KOPT-K1 (cell line): ENCODE results near the gene ELP1.
"Not testable (repeated sequence)": the region's sequence is repeated elsewhere in the genome, so short reads cannot be mapped to it uniquely, and the experiment has no call there.

ENCODE experiments used
- H3K27ac ChIP-seq: fragments of 200-600 bp; sonication (generic); 2 replicates; pipeline ENCODE4 v1.5.1; 2016; ENCODE audit warnings: antibody characterized with exemption, mild to moderate bottlenecking, low read depth, low read length; ENCODE audit not compliant: poor library complexity, severe bottlenecking
- H3K36me3 ChIP-seq: fragments of 200-600 bp; sonication (generic); 2 replicates; pipeline ENCODE4 v1.5.1; 2017; ENCODE audit warnings: antibody characterized with exemption, mild to moderate bottlenecking, low read length, moderate library complexity; ENCODE audit not compliant: insufficient read depth
- H3K9me3 ChIP-seq: fragments of 200-600 bp; sonication (generic); 2 replicates; pipeline ENCODE4 v1.5.1; 2017; ENCODE audit warnings: antibody characterized with exemption, low read length, mild to moderate bottlenecking; ENCODE audit not compliant: insufficient read depth, poor library complexity, severe bottlenecking

Gene ELP1

DNA sequence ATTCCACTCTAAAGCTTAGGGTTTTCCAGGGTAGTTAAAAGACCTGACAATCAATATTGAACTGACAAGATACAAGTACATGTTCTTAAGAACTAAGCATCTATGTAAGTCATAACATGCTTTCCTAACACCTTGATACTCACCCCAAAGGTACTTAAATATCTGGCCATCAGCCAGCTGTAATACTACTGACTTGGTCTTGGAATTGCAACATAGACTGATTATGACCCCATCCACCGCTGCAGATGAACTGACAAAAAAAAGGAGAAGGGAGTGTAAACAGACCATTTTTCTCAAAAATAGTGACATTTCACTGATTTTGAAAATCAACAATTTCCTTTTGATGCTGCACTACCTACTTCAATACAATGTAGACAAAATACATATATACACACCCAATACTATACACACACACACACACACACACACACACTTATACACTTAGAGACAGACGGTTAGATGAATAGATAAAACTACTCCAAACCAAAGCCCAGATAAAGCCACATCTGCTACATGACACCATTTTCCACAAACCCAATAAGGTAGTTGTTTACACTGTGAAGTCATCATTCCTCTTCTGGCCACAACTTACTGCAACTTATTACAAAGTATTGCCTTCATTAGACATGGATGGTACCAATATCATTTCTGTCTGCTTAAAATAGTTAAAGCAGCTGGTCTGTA is 30.4 kb downstream of the ELP1 start:
- no peak overlapping the region for H3K27ac ChIP-seq
- H3K36me3 ChIP-seq = peaks cover 96% of the 10 kb centered on the region
- H3K9me3 ChIP-seq = no peaks in the 10 kb centered on the region

GRCh38 chr9:108900176-108900575 is 33.7 kb downstream of the ELP1 start:
- H3K27ac ChIP-seq = no peak overlapping the region
- peaks cover 99% of the 10 kb centered on the region for H3K36me3 ChIP-seq
- H3K9me3 ChIP-seq = no peaks in the 10 kb centered on the region

DNA sequence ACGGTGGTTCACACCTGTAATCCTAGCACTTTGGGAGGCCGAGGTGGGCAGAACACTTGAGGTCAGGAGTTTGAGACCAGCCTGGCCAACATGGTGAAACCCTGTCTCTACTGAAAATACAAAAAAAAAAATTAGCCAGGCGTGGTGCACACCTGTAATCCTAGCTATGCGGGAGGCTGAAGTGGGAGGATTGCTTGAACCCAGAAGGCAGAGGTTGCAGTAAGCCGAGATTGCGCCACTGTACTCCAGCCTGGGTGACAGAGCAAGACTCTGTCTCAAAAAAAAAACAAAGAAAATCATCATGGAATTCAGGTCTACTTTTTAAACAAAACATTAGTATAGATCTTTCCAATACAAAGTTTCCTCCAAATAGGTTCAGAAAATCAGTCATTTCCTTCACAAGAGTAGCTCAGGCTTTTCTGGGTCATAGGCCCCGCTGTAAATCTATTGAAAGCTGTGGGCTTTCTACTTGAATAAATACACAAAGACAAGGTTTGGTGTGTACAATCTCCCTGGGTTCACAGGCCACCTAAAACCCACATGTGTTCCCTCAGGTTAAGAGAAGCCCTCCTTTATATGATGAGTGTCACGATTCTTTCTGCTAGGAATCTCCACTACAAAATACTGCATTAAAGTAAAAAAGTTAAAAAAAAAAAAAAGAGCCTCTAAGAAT is 34.8 kb downstream of the ELP1 start:
- peaks cover 97% of the 10 kb centered on the region for H3K36me3 ChIP-seq
- H3K27ac ChIP-seq, H3K9me3 ChIP-seq: not testable (repeated sequence)

GRCh38 chr9:108897324-108898096 is 36.4 kb downstream of the ELP1 start:
- Histone ChIP-seq H3K36me3 (peaks cover 97% of the 10 kb centered on the region), H3K27ac (no peak overlapping the region), H3K9me3 (no peaks in the 10 kb centered on the region)

- Histone ChIP-seq H3K9me3 (no peaks in the 10 kb centered on the region), H3K27ac (no peak overlapping the region), H3K36me3 (peaks cover 97% of the 10 kb centered on the region)
These were observed 39.5 kb downstream of the ELP1 start for GRCh38 chr9:108894225-108894997.

DNA sequence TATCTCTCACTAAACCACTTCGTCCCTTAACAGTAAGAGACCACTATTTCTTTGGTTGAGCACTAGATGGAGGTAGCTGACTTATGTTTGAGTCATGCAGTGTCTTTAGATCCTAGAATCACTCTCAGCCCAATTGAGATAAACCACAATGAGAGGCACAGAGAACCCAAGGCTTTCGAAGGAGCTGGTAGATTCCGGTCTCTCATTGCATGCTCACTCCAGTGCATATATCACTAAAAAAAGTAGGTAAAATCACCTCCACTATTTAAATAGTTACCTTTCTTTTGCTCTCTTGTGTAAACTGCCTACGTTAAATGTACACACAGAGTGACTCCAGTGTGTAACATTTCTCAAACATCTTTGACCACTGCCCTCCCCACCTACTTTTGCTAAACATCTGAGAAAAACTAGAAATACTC is 44.3 kb downstream of the ELP1 start:
- no peaks in the 10 kb centered on the region for H3K9me3 ChIP-seq
- no peak overlapping the region for H3K27ac ChIP-seq
- H3K36me3 ChIP-seq = peaks cover 81% of the 10 kb centered on the region

DNA sequence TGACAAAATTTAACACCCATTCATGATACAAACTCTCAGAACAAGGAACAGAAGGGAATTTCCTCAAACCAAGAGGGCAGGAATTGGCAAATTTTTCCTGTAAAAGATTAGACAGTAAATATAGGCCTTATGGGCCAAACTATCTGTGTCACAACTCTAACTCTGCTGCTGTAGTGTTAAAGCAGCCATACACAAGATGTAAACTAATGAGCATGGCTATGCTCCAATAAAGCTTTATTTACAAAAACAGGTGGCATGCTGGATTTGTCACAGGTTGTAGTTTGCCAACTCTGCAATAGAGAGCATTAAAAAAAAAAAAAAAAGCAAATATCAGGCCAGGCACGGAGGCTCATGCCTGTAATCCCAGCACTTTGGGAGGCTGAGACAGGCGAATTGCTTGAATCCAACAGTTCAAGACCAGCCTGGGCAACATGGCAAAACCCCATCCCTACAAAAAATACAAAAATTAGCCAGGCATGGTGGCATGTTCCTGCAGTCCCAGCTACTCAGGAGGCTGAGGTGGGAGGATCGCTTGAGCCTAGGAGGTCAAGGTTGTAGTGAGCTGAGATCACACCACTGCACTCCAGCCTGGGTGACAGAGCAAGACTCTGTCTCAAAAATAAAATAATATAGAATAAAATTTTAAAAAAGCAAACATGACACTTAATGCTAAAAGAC is 47.2 kb downstream of the ELP1 start:
- peaks cover 77% of the 10 kb centered on the region for H3K36me3 ChIP-seq
- H3K27ac ChIP-seq = not testable (repeated sequence)

DNA sequence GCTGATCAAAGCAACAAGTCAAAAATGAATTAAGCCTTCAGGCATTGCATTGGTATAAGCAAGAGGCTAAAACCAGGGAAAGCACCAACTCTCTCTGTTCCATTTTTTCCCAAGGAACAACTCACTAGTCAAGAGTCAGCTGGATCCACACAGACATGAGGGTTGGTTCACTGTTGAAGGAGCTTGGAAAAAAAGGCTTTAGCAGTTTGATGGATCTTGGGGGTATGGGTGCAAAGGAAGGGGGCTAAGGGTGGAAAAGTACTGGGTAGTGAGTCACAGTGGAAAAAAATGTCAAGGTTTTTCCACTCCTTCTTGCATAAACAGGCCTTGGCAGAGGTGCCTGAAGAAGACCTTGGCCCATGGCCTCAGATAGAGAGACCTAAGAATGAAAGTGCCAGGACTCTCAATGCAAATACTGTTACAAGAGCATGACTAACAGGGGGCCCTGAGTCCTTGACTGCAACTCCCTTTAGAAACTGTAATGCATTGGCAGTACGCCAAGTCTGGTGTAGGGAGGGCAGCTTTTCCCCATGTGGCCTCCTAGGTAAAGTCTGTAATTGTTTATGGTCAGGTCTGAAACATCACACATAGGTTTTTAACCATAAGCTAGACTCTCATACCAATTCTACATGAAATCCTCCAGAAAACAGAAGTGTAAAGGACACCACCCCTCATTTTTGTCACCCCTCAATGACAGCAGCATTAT is 48.1 kb downstream of the ELP1 start:
- peaks cover 76% of the 10 kb centered on the region for H3K36me3 ChIP-seq
- H3K27ac ChIP-seq = no peak overlapping the region
- H3K9me3 ChIP-seq = no peaks in the 10 kb centered on the region

More for the DNA sequence above, 47.2 kb downstream of the ELP1 start:
- not testable (repeated sequence) for H3K9me3 ChIP-seq

- Histone ChIP-seq H3K36me3 (peaks cover 76% of the 10 kb centered on the region), H3K9me3 (no peaks in the 10 kb centered on the region), H3K27ac (no peak overlapping the region)
These were observed 49.2 kb downstream of the ELP1 start for GRCh38 chr9:108884701-108885100.

GRCh38 chr9:108883085-108883484 is 50.8 kb downstream of the ELP1 start:
- peaks cover 77% of the 10 kb centered on the region for H3K36me3 ChIP-seq
- H3K27ac ChIP-seq = no peak overlapping the region
- H3K9me3 ChIP-seq = no peaks in the 10 kb centered on the region

DNA sequence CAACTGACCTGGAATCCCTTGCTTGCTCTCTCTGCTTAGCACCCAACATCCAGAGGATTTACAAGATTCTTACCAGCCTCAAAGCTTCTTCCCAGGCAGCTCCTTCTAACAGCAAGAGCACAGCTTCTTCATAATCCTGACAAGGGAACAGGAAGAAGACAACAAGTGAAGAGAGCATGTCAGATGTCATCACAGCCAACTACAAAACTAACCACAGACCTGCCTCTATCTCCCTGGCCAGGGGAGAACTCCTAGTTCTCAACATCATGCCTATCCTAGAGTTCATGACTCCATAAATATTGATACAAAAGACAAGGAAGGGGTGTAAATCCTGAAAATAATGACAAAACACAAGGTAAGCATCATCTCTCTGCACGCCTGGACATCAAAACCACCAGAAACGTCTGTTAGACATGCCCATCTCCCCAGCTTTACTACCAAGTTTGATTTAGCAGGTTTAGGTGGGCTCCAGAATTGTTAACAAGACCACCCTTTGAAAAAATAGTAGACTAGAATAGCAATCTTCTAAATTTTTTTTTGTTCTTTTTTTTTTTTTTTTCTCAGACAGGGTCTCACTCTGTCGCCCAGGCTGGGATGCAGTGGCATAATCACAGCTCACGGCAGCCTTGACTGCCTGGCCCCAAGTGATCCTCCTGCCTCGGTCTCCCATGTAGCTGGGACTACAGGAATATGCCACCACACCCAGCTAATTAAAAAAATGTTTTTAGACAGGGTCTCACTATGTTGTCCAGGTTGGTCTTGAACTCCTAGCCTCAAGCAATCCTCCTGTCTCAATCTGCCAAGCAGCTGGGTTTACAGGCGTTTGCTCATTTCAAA is 51.7 kb downstream of the ELP1 start:
- Histone ChIP-seq H3K36me3 (peaks cover 81% of the 10 kb centered on the region), H3K27ac (no peak overlapping the region)

DNA sequence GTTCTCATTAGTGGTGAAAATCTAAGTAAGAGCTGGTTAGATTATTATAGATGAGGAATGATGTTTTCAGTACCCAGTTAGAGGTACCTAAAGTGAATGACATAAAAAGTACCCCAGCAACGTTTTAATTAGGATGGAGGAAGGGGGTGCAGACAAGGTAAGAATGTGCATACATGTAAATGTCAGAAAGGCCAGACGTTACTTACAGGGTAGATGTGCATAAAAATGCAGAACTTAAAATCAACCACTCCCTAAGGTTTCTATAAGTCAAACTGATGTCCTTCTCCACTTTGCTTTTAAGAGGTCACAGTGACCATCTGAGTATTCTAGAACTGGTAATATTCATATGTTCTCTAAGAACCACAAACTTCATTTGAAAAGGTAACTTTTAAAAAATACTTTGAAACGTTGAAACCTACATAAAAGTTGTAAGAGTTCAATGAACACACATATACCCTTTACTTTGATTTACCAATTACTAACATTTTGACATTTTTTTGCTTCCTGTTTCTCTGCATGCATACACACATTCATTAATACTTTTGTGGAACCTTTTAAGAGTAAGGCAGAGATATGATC is 53.1 kb downstream of the ELP1 start:
- Histone ChIP-seq H3K36me3 (peaks cover 84% of the 10 kb centered on the region), H3K9me3 (no peaks in the 10 kb centered on the region), H3K27ac (no peak overlapping the region)

More for the DNA sequence above, 51.7 kb downstream of the ELP1 start:
- no peaks in the 10 kb centered on the region for H3K9me3 ChIP-seq

DNA sequence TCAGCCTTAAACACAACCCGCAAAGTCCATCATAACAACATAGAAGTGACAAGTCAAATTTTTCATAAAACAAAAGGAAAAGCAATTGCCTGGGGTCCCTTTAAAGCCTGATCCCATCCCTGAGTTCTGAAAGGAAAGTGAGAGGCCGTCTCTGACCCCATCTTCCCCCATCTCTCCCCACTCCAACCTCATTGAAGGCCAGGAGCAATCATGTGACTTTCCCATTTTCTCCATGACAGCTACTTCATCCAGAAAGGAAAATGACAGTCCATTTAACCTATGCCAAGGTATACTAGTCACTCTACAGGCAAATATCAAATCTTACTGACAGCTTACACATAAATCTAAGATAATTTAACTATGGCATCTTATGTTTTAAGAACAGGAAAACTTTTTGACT is 56.4 kb downstream of the ELP1 start:
- Histone ChIP-seq H3K9me3 (no peaks in the 10 kb centered on the region), H3K27ac (no peak overlapping the region), H3K36me3 (peaks cover 96% of the 10 kb centered on the region)
